H1 (cell line): ENCODE results near the gene CRISPLD2. TPM values are rescaled to one million over a fixed set of nuclear protein-coding genes. Genes with fewer than 3 reads are reported as not detected.

ENCODE experiments used
- CTCF ChIA-PET: fragments of 300-600 bp; sonication (Branson Sonifier 250); formaldehyde crosslinking; loops from one replicate; lab custom pipeline; 2021; ENCODE audit not compliant: partially characterized antibody; lab: Charles Lee
- POLR2A ChIA-PET: fragments of 300-600 bp; sonication (Branson Sonifier 250); formaldehyde crosslinking; loops from one replicate; lab custom pipeline; 2021; ENCODE audit warnings: inconsistent platforms; ENCODE audit not compliant: partially characterized antibody; lab: Charles Lee
- DNase-seq, 2 experiments: peaks; one replicate each; pipeline versions ENCODE4 v3.0.0 to v3.0.0-alpha.2; 2010 to 2022; ENCODE audit warnings: low spot score in 2 of 2, low read depth in 1 of 2, mixed read lengths in 1 of 2
- FAIRE-seq: peaks from 2 replicates; lab custom pipeline; 2011; peaks lifted over from hg19 to GRCh38; lab: Jason Lieb, UNC
- H2AFZ ChIP-seq: 2 replicates; pipeline ENCODE4 v1.8.1; 2012; ENCODE audit warnings: low read length, inconsistent platforms
- H2AK5ac ChIP-seq: 2 replicates; pipeline ENCODE4 v1.6.1; 2013; ENCODE audit warnings: low read depth, low read length
- H2BK120ac ChIP-seq: replicated peaks from 2 replicates; pipeline ENCODE3; 2013; ENCODE audit warnings: low read depth, low read length, inconsistent platforms
- H2BK12ac ChIP-seq: 2 replicates; pipeline ENCODE4 v1.6.1; 2013; ENCODE audit warnings: low read depth, low read length
- H2BK15ac ChIP-seq: 2 replicates; pipeline ENCODE4 v1.6.1; 2013; ENCODE audit warnings: low read length
- H2BK20ac ChIP-seq: 2 replicates; pipeline ENCODE4 v1.6.1; 2013; ENCODE audit warnings: low read length
- H2BK5ac ChIP-seq: 2 replicates; pipeline ENCODE4 v1.6.1; 2013; ENCODE audit warnings: low read depth, low read length
- H3K14ac ChIP-seq: 2 replicates; pipeline ENCODE4 v1.6.1; 2013; ENCODE audit warnings: inconsistent platforms; ENCODE audit not compliant: insufficient read length
- H3K18ac ChIP-seq: 2 replicates; pipeline ENCODE4 v1.6.1; 2013; ENCODE audit warnings: low read length; ENCODE audit errors: extremely low read depth
- H3K23ac ChIP-seq: 2 replicates; pipeline ENCODE4 v1.6.1; 2013; ENCODE audit warnings: inconsistent platforms; ENCODE audit not compliant: insufficient read length
- H3K23me2 ChIP-seq: 2 replicates; pipeline ENCODE4 v1.6.1; 2013; ENCODE audit warnings: low read depth, low read length
- H3K27ac ChIP-seq: 2 replicates; pipeline ENCODE4 v1.6.1; 2011; ENCODE audit warnings: low read depth, low read length, inconsistent platforms
- H3K27me3 ChIP-seq, 4 experiments: replicated peaks in 1 of 4; 1 replicate in 1 of 4; 2 replicates in 3 of 4; pipeline versions ENCODE4 v1.6.1 to v1.8.1; 2011 to 2013; ENCODE audit warnings: low read length in 3 of 4, mild to moderate bottlenecking in 3 of 4, inconsistent platforms in 2 of 4, mixed read lengths in 2 of 4, moderate library complexity in 1 of 4; ENCODE audit not compliant: control insufficient read depth in 3 of 4, insufficient read depth in 3 of 4; ENCODE audit errors: extremely low read depth in 1 of 4
- H3K36me3 ChIP-seq, 4 experiments: 2 replicates each; pipeline versions ENCODE4 v1.6.1 to v1.8.1; 2011 to 2013; ENCODE audit warnings: mild to moderate bottlenecking in 4 of 4, low read length in 3 of 4, moderate library complexity in 2 of 4, control low read depth in 1 of 4, inconsistent platforms in 1 of 4; ENCODE audit not compliant: insufficient read depth in 4 of 4, control insufficient read depth in 2 of 4
- H3K4ac ChIP-seq: replicated peaks from 2 replicates; pipeline ENCODE3; 2013; ENCODE audit warnings: low read length, low read depth, mixed read lengths, inconsistent platforms; ENCODE audit not compliant: insufficient read length
- H3K4me1 ChIP-seq, 4 experiments: replicated peaks in 1 of 4; 1 replicate in 1 of 4; 2 replicates in 3 of 4; pipeline versions ENCODE4 v1.6.1 to v1.8.1; 2011 to 2013; ENCODE audit warnings: low read length in 3 of 4, inconsistent platforms in 2 of 4, mixed read lengths in 1 of 4; ENCODE audit not compliant: insufficient read depth in 4 of 4, control insufficient read depth in 3 of 4
- H3K4me2 ChIP-seq, 2 experiments: 2 replicates each; pipeline versions ENCODE4 v1.6.1 to v1.8.1; 2011 to 2013; ENCODE audit warnings: low read depth in 2 of 2, low read length in 2 of 2, control low read depth in 1 of 2, inconsistent platforms in 1 of 2, mild to moderate bottlenecking in 1 of 2; ENCODE audit not compliant: insufficient read depth in 1 of 2
- H3K4me3 ChIP-seq, 4 experiments: fragments of 200-600, 300-600 bp in 1 of 4; sonication (generic), shearing (Covaris generic), sonication (Bioruptor Twin) in 1 of 4; 2 replicates each; pipeline versions ENCODE4 v1.5.1 to v1.8.1; 2011 to 2016; ENCODE audit warnings: low read length in 4 of 4, low read depth in 3 of 4, control low read depth in 2 of 4, inconsistent platforms in 2 of 4, mild to moderate bottlenecking in 2 of 4, mixed read lengths in 1 of 4, moderate library complexity in 1 of 4; ENCODE audit not compliant: insufficient read depth in 2 of 4; ENCODE audit errors: extremely low read depth in 1 of 4
- H3K56ac ChIP-seq: replicated peaks from 2 replicates; pipeline ENCODE3; 2013; ENCODE audit warnings: low read depth, mild to moderate bottlenecking, mixed read lengths, low read length, inconsistent platforms; ENCODE audit not compliant: insufficient read length
- H3K79me1 ChIP-seq: 2 replicates; pipeline ENCODE4 v1.6.1; 2013; ENCODE audit warnings: low read depth, low read length, control low read depth
- H3K79me2 ChIP-seq, 2 experiments: 2 replicates each; pipeline versions ENCODE4 v1.6.1 to v1.8.1; 2012 to 2013; ENCODE audit warnings: low read length in 2 of 2, mild to moderate bottlenecking in 2 of 2, inconsistent platforms in 1 of 2; ENCODE audit not compliant: insufficient read depth in 2 of 2, control insufficient read depth in 1 of 2
- H3K9ac ChIP-seq, 4 experiments: replicated peaks in 1 of 4; 1 replicate in 1 of 4; 2 replicates in 3 of 4; pipeline versions ENCODE4 v1.6.1 to v1.8.1; 2011 to 2013; ENCODE audit warnings: low read depth in 3 of 4, low read length in 3 of 4, control low read depth in 2 of 4, mild to moderate bottlenecking in 2 of 4, moderate library complexity in 2 of 4, inconsistent platforms in 1 of 4; ENCODE audit errors: extremely low read depth in 1 of 4
- H3K9me3 ChIP-seq, 2 experiments: 2 replicates each; pipeline versions ENCODE4 v1.6.1 to v1.8.1; 2012 to 2013; ENCODE audit warnings: mild to moderate bottlenecking in 2 of 2, moderate library complexity in 2 of 2, control low read depth in 1 of 2, inconsistent platforms in 1 of 2, low read depth in 1 of 2, low read length in 1 of 2, mixed read lengths in 1 of 2; ENCODE audit not compliant: insufficient read depth in 2 of 2
- H4K20me1 ChIP-seq, 2 experiments: replicated peaks in 1 of 2; 2 replicates each; pipeline versions ENCODE3 to v1.8.1; 2011 to 2013; ENCODE audit warnings: inconsistent platforms in 2 of 2, low read length in 2 of 2, mild to moderate bottlenecking in 1 of 2; ENCODE audit not compliant: insufficient read depth in 2 of 2, control insufficient read depth in 1 of 2
- H4K5ac ChIP-seq: 2 replicates; pipeline ENCODE4 v1.6.1; 2013; ENCODE audit warnings: low read length, low read depth, mixed read lengths, inconsistent platforms; ENCODE audit not compliant: insufficient read length
- H4K8ac ChIP-seq: 2 replicates; pipeline ENCODE4 v1.8.0; 2013; ENCODE audit warnings: mild to moderate bottlenecking, moderate library complexity, low read length, inconsistent platforms; ENCODE audit not compliant: insufficient read depth; ENCODE audit errors: extremely low read depth
- H4K91ac ChIP-seq: replicated peaks from 2 replicates; pipeline ENCODE3; 2013; ENCODE audit warnings: low read length, mixed read lengths, inconsistent platforms; ENCODE audit not compliant: insufficient read length
- ATF2 ChIP-seq: IDR thresholded peaks from 2 replicates; pipeline ENCODE4 v1.6.1; 2012; ENCODE audit warnings: low read length, inconsistent platforms
- EGR1 ChIP-seq: IDR thresholded peaks from 2 replicates; pipeline ENCODE4 v1.6.1; 2011; ENCODE audit warnings: low read depth, low read length, borderline replicate concordance
- MAX ChIP-seq: IDR thresholded peaks from 2 replicates; pipeline ENCODE4 v1.6.1; 2012; ENCODE audit warnings: inconsistent platforms
- NANOG ChIP-seq: IDR thresholded peaks from 2 replicates; pipeline ENCODE4 v1.6.1; 2011; ENCODE audit warnings: low read length, low read depth, mild to moderate bottlenecking, inconsistent platforms; ENCODE audit not compliant: insufficient read depth, poor library complexity, severe bottlenecking
- NRF1 ChIP-seq: IDR thresholded peaks from 2 replicates; pipeline ENCODE4 v1.6.1; 2011; ENCODE audit warnings: mild to moderate bottlenecking, low read depth, low read length, improper control_type of control experiment
- PHF8 ChIP-seq: fragments of 200-600 bp; sonication (generic); conservative IDR thresholded peaks from 2 replicates; pipeline ENCODE4 v1.7.1; 2012; ENCODE audit warnings: low read depth, mild to moderate bottlenecking, inconsistent platforms, low read length, moderate library complexity
- POU5F1 ChIP-seq: IDR thresholded peaks from 2 replicates; pipeline ENCODE4 v1.6.1; 2011; ENCODE audit warnings: low read depth, mild to moderate bottlenecking, low read length, moderate library complexity
- RNF2 ChIP-seq: fragments of 200-900, 300-1000 bp; sonication (generic); IDR thresholded peaks from 2 replicates; pipeline ENCODE4 v1.7.1; 2016; ENCODE audit warnings: borderline replicate concordance, low read depth, mild to moderate bottlenecking, antibody characterized with exemption, low read length; ENCODE audit not compliant: poor library complexity, severe bottlenecking; ENCODE audit errors: missing control alignments
- RXRA ChIP-seq: IDR thresholded peaks from 2 replicates; pipeline ENCODE4 v1.6.1; 2011; ENCODE audit warnings: low read depth, mild to moderate bottlenecking, low read length, moderate library complexity; ENCODE audit not compliant: insufficient read depth
- SP2 ChIP-seq: IDR thresholded peaks from 2 replicates; pipeline ENCODE4 v1.6.1; 2012; ENCODE audit warnings: mild to moderate bottlenecking, low read length, inconsistent platforms
- SRF ChIP-seq: IDR thresholded peaks from 2 replicates; pipeline ENCODE4 v1.6.1; 2011; ENCODE audit warnings: mild to moderate bottlenecking, low read depth, low read length, moderate library complexity
- TCF12 ChIP-seq: IDR thresholded peaks from 2 replicates; pipeline ENCODE4 v1.6.1; 2011; ENCODE audit warnings: low read depth, mild to moderate bottlenecking, low read length
- WGBS, 2 experiments: shearing (Covaris generic) in 1 of 2; methylation state at CpG; one replicate each; pipeline versions ENCODE4 v1.1.6 to v1.1.7; 2013 to 2015; ENCODE audit warnings: low lambda C conversion rate in 2 of 2, mixed read lengths in 2 of 2, inconsistent platforms in 1 of 2, low coverage in 1 of 2, missing lambda C conversion rate in 1 of 2; ENCODE audit not compliant: insufficient replicate concordance in 2 of 2, insufficient coverage in 1 of 2, insufficient read length in 1 of 2; ENCODE audit errors: extremely low coverage in 1 of 2, missing lambda C conversion rate in 1 of 2; 5-methylcytosine and 5-hydroxymethylcytosine counted together
- polyA plus RNA-seq, 7 experiments: library from polyadenylated mRNA; depleted of rRNA in 3 of 7; stranded (reverse) in 5 of 7; unstranded in 2 of 7; fragments of >200 nt in 5 of 7; fragments of 200-250 nt in 2 of 7; gene quantifications; 1 replicate in 5 of 7; 2 replicates in 1 of 7; 4 replicates in 1 of 7; pipeline versions ENCODE4 v1.2.1 to v1.2.3, GENCODE V29; 2011 to 2013; ENCODE audit warnings: missing spikeins in 2 of 7, mixed read lengths in 2 of 7
- total RNA-seq: library from RNA; stranded (reverse); fragmentation: NEBNext Ultra II Directional; extraction: Animal tissue kit (Norgen Biotek cat#: 25700); gene quantifications from 2 replicates; pipeline ENCODE4 v1.2.1, GENCODE V29; 2021

The CRISPLD2 gene
- total and polyA plus RNA-seq, 2 of the 8 experiments (the other 6 are each of a cell fraction or from before 2014, with no cell fraction given), result 2.7 to 5.1 TPM

- no peak overlapping the region for H3K56ac ChIP-seq
- ChIA-PET CTCF (interaction anchor here (0.6 to 1.3 kb wide), 5 partner anchors 14 to 137 kb away, joined by 3 to 4 read pairs (median 3); no protein-coding TSS in a partner anchor), POLR2A (no interaction called here)
- no peak overlapping the region for H2BK120ac ChIP-seq
- H3K9ac ChIP-seq, result no peak overlapping the region
- no peaks in the 10 kb centered on the region for H4K20me1 ChIP-seq
- no peak overlapping the region for H3K27ac ChIP-seq
- no peak overlapping the region for H3K4ac ChIP-seq
- H4K91ac ChIP-seq, result no peak overlapping the region
- FAIRE-seq (no peak), DNase-seq (no peak)
- no peaks in the 10 kb centered on the region for H3K79me1 ChIP-seq
- H2BK12ac ChIP-seq, result no peak overlapping the region
- no peak overlapping the region for H2BK15ac ChIP-seq
- no peak overlapping the region for H4K5ac ChIP-seq
- H3K18ac ChIP-seq, result no peak overlapping the region
- no peak overlapping the region for H3K23ac ChIP-seq
- H3K79me2 ChIP-seq, result no peaks in the 10 kb centered on the region
- no peak overlapping the region for H3K14ac ChIP-seq
- no peak overlapping the region for H2BK5ac ChIP-seq
- no peaks in the 10 kb centered on the region for H3K27me3 ChIP-seq
- H3K36me3 ChIP-seq, result no peaks in the 10 kb centered on the region
- no peaks in the 10 kb centered on the region for H3K9me3 ChIP-seq
- no peak overlapping the region for H2BK20ac ChIP-seq
- peaks cover 0 to 3% (median 0%) of the 10 kb centered on the region in 4 experiments; a peak in 1 of 7 replicates for H3K4me1 ChIP-seq
- H3K4me2 ChIP-seq, result no peak overlapping the region
- H3K4me3 ChIP-seq, result no peak overlapping the region
- WGBS, 2 experiments, result 93% methylated on average over 10 of the region's 10 CpGs; no CpG with 5 or more reads in 1 of the 2 experiments
- no peak overlapping the region for H2AFZ ChIP-seq
- H3K23me2 ChIP-seq, result no peaks in the 10 kb centered on the region
- no peak overlapping the region for H2AK5ac ChIP-seq
- no peak overlapping the region for H4K8ac ChIP-seq
- TF ChIP-seq POU5F1, result no peak
- TF ChIP-seq NANOG, result no peak
- TF ChIP-seq NRF1, result no peak
- no peak for TF ChIP-seq MAX
- TF ChIP-seq SRF, result no peak
- TF ChIP-seq EGR1, result no peak
- no peak for TF ChIP-seq RNF2
- TF ChIP-seq TCF12, result no peak
- no peak for TF ChIP-seq ATF2
- TF ChIP-seq SP2, result no peak
- no peak for TF ChIP-seq PHF8
- TF ChIP-seq RXRA, result no peak
Observed at GRCh38 chr16:84892097-84892496, 72.3 kb downstream of the CRISPLD2 start.
